GM18520 (cell line): ENCODE data around the gene DDT.
"Not testable (repeated sequence)": the region's sequence is repeated elsewhere in the genome, so short reads cannot be mapped to it uniquely, and the experiment has no call there.

Source experiments
- ATAC-seq: cut with Tn5 transposase; IDR thresholded peaks from one replicate; pipeline ENCODE4 v1.9.1; 2021; ENCODE audit not compliant: unreplicated experiment

The DDT gene

GRCh38 chr22:23974345-23974744, at the start of gene DDT:
Gene DDT, minus strand, starts transcription at chr22:23974441. Its CDS starts 27 bp downstream, at chr22:23974414.
- ATAC-seq = peak; percentile 90

GRCh38 chr22:24023204-24023789, 49.1 kb upstream of the DDT start:
- ATAC-seq = no peak

GRCh38 chr22:24021304-24021703, 47.1 kb upstream of the DDT start:
- ATAC-seq = no peak

- no peak for ATAC-seq
Observed at GRCh38 chr22:24016156-24016555, 41.9 kb upstream of the DDT start.

- no peak for ATAC-seq
Observed at GRCh38 chr22:24011735-24012068, 37.5 kb upstream of the DDT start.

- ATAC-seq = no peak
Observed at GRCh38 chr22:24010018-24010391, 35.8 kb upstream of the DDT start.

- no peak for ATAC-seq
Observed at GRCh38 chr22:24009227-24010017, 35.2 kb upstream of the DDT start.

GRCh38 chr22:24008381-24009226, 34.4 kb upstream of the DDT start:
- ATAC-seq = no peak

GRCh38 chr22:24008022-24008283, 33.7 kb upstream of the DDT start:
- no peak for ATAC-seq

GRCh38 chr22:24007253-24008021, 33.2 kb upstream of the DDT start:
- no peak for ATAC-seq

- no peak for ATAC-seq
Observed at GRCh38 chr22:24006914-24007214, 32.6 kb upstream of the DDT start.

GRCh38 chr22:24006207-24006913, 32.1 kb upstream of the DDT start:
- ATAC-seq = no peak

GRCh38 chr22:24005201-24005600, 31.0 kb upstream of the DDT start, which contains the start of gene GSTT4:
Gene GSTT4, minus strand, starts transcription at chr22:24005453. Its CDS starts 97 bp downstream, at chr22:24005356.
- ATAC-seq = no peak

- no peak for ATAC-seq
Observed at GRCh38 chr22:24003887-24004286, 29.6 kb upstream of the DDT start.

- no peak for ATAC-seq
Observed at GRCh38 chr22:24002851-24003250, 28.6 kb upstream of the DDT start.

GRCh38 chr22:24002272-24002671, 28.0 kb upstream of the DDT start:
- ATAC-seq = no peak

- no peak for ATAC-seq
Observed at GRCh38 chr22:24001314-24001713, 27.1 kb upstream of the DDT start.

GRCh38 chr22:23999779-24000178, 25.5 kb upstream of the DDT start:
- not testable (repeated sequence) for ATAC-seq

- ATAC-seq = no peak
Observed at GRCh38 chr22:23997092-23997491, 22.9 kb upstream of the DDT start.

- not testable (repeated sequence) for ATAC-seq
Observed at GRCh38 chr22:23993581-23994177, 19.4 kb upstream of the DDT start.
